NCI-H1417 (cell line): ENCODE results near the gene STK32B.
"Not testable (repeated sequence)": the region's sequence is repeated elsewhere in the genome, so short reads cannot be mapped to it uniquely, and the experiment has no call there.

ENCODE experiments used
- DNase-seq, 3 experiments: peaks; one replicate each; lab custom pipeline; 2025; lab: John Stamatoyannopoulos, UW

The STK32B gene

GRCh38 chr4:5206016-5206790 lies 154.9 kb downstream of the STK32B start:
- DNase-seq: peak; percentile 5 to 74 (median 56)

GRCh38 chr4:5209862-5210261 lies 158.6 kb downstream of the STK32B start:
- DNase-seq: no peak

- no peak for DNase-seq
Observed at GRCh38 chr4:5211282-5211839, 160.1 kb downstream of the STK32B start.

- peak in 2 of 3 experiments; percentile 22 to 82 for DNase-seq
Observed at GRCh38 chr4:5212255-5213013, 161.2 kb downstream of the STK32B start.

- no peak for DNase-seq
Observed at GRCh38 chr4:5213087-5213595, 161.9 kb downstream of the STK32B start.

- DNase-seq: no peak
Observed at GRCh38 chr4:5215321-5215720, 164.0 kb downstream of the STK32B start.

- no peak for DNase-seq
Observed at GRCh38 chr4:5217421-5217820, 166.1 kb downstream of the STK32B start.

GRCh38 chr4:5218376-5219069 lies 167.2 kb downstream of the STK32B start:
- DNase-seq: no peak

GRCh38 chr4:5220028-5220427 lies 168.7 kb downstream of the STK32B start:
- no peak for DNase-seq

GRCh38 chr4:5222047-5222446 lies 170.8 kb downstream of the STK32B start:
- no peak for DNase-seq

GRCh38 chr4:5222951-5223350 lies 171.7 kb downstream of the STK32B start:
- DNase-seq: no peak

GRCh38 chr4:5224340-5224739 lies 173.1 kb downstream of the STK32B start:
- DNase-seq: peak in 1 of 3 experiments; percentile 32

GRCh38 chr4:5232549-5232948 lies 181.3 kb downstream of the STK32B start:
- DNase-seq: no peak

- no peak for DNase-seq
Observed at GRCh38 chr4:5237086-5237660, 185.9 kb downstream of the STK32B start.

GRCh38 chr4:5238173-5238572 lies 186.9 kb downstream of the STK32B start:
- no peak for DNase-seq

- DNase-seq: not testable (repeated sequence)
Observed at GRCh38 chr4:5247061-5247460, 195.8 kb downstream of the STK32B start.

GRCh38 chr4:5247735-5248134 lies 196.5 kb downstream of the STK32B start:
- DNase-seq: no peak

- no peak for DNase-seq
Observed at GRCh38 chr4:5249727-5250126, 198.4 kb downstream of the STK32B start.

GRCh38 chr4:5250536-5250935 lies 199.3 kb downstream of the STK32B start:
- DNase-seq: not testable (repeated sequence)

- no peak for DNase-seq
Observed at GRCh38 chr4:5256421-5256820, 205.1 kb downstream of the STK32B start.

GRCh38 chr4:5257086-5257485 lies 205.8 kb downstream of the STK32B start:
- DNase-seq: no peak

GRCh38 chr4:5259471-5259870 lies 208.2 kb downstream of the STK32B start:
- no peak for DNase-seq
